ENCODE results near the gene TMEM61.

- TF ChIP-seq CTCF (IDR thresholded peaks at IDR 0.05; ENCODE audit: insufficient read depth, low read length, poor library complexity, severe bottlenecking), result no peak
- no peak for TF ChIP-seq EZH2phosphoT487 (conservative IDR thresholded peaks at IDR 0.05; ENCODE audit: low read length)
Observed at GRCh38 chr1:54936791-54937190, 43.6 kb upstream of the TMEM61 start.

Data from SU-DHL-6 (cell line).